ENCODE measurements around the gene CDHR2.

CDHR2 gene

GRCh38 chr5:176640616-176641015 is 91.5 kb downstream of the CDHR2 start:
- no peak for DNase-seq (ENCODE audit: low read depth in 3 of 3)

GRCh38 chr5:176642675-176643490 is 93.7 kb downstream of the CDHR2 start:
- no peak for DNase-seq (ENCODE audit: low read depth in 3 of 3)

- DNase-seq (ENCODE audit: low read depth in 3 of 3), result no peak
These were observed 94.5 kb downstream of the CDHR2 start for GRCh38 chr5:176643491-176644219.

DNA sequence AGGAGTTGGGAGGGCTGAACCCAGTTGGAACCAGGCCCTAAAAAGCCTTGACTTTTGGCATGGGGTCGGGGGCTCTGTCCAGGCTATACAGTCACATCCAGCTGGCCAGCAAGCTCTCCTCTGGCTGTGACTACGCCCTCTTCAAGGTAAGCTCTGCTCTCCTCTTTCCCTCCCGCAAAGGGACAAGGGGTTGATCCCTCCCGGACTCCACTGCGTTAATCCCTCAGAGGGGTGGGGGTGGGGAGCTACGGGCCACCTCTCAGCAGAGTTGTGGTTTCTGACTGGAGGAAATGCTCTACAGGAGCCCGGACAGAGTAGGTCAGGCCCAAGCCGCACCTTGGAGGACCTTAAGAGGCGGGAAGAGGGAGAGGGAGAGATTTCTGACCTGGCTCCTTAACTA is 95.2 kb downstream of the CDHR2 start:
- DNase-seq (ENCODE audit: low read depth in 3 of 3), result no peak

GRCh38 chr5:176644878-176645670 is 95.9 kb downstream of the CDHR2 start:
- DNase-seq (ENCODE audit: low read depth in 3 of 3), result no peak
